Activated CD4-positive, alpha-beta T cell treated with anti-CD3 and anti-CD28 coated beads, Interleukin-2, amount 50 U/mL, for 48 hours (primary cell): ENCODE data around the gene TXN2.
A peak's percentile ranks its signal among the peaks of the same experiment; 100 is the strongest.

Experiments
- DNase-seq, 2 experiments: peaks; one replicate each; pipeline ENCODE4 v3.0.0-alpha.2; 2020

TXN2 gene

DNA sequence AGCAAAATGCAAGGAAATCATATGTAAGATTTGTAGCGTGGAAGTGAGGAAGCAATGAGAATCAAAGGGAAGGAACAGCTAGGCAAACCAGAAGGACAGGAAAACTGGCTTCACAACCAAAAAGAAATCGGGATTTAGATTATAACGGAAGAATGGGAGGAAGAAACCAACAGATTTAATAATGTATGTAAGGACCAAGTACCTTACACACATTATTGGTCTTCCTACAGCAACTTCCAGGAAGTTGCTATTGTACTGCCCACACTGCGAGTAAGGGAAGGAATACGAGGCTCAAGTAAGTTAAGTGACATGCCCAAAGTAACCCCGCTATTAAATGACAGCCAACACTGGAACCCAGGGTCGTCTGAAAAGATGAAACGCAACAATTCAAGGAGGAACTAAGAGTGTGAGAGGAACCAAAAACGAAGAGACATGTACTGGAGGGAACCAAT lies 473 bp downstream of the TXN2 start:
- no peak for DNase-seq

DNA sequence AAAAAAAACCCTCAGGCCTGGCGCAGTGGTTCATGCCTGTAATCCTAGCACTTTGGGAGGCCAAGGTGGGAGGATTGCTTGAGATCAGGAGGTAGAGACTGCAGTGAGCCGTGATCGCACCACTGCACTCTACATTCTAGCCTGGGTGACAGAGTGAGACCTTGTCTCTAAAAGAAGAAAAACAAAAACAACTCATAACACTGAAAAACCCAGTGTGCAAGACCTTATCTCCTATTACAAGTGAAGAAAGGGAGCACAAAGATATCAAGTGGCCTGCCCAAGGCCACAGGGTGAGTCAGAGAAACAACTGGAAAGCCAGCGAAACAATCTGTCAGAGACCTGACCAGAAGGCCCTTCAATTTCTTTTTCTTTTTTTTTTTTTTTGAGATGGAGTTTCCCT lies 2.5 kb downstream of the TXN2 start:
- DNase-seq: no peak

DNA sequence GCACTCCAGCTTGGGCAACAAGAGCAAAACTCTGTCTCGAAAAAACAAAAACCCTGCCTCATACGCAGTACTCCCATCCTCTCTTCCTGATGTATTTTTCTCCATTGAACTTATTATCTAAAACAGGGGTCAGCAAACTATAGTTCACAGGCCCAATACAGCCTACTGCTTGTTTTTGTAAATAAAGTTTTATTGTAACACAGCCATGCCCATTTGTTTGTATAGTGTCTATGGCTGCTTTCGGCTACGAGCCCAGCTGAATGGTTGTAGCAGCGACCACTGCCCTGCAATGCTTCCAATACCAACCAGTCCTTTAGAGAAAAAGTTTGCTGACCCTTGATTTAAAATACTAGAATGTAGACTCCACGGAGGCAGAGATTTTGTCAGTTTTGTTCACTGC lies 6.1 kb downstream of the TXN2 start:
- DNase-seq: no peak

DNA sequence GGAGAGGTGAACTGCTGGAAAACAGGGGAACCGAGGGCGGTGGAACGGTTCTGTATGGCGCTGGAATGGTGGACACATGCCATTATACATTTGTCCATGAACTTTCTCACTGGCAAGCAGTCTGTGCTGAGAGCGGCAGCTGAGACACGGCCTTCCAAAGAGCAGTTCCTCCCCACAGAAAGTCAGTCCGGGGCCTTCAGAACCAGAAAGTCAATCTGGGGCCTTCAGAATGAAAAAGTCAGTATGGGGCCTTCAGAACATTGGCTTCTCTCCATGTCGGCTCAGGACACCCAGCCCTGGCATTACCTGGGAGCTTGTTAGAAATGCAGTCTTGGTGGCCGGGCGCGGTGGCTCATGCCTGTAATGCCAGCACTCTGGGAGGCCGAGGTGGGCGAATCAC lies 8.8 kb downstream of the TXN2 start:
- DNase-seq: no peak

DNA sequence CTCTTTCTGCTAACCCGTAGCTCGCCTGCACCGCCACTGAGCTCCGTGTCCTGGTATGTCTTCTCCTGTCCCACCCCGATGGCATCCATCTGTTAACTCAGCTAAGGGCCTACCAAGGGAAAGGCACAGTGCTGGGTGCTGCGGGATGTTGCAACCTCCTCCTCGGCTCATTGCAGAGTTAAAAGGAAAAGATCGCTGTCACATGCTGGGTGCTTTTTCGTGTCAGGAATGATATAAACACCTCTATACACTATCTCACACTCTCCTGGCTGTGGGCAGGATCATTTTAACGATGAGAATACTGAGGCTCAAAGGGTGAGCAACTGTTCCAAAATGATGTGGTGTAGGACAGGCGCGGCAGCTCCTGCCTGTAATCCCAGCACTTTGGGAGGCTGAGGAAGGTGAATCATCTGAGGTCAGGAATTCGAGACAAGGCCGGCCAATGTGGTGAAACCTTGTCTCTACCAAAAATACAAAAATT lies 10.1 kb downstream of the TXN2 start:
- no peak for DNase-seq

DNA sequence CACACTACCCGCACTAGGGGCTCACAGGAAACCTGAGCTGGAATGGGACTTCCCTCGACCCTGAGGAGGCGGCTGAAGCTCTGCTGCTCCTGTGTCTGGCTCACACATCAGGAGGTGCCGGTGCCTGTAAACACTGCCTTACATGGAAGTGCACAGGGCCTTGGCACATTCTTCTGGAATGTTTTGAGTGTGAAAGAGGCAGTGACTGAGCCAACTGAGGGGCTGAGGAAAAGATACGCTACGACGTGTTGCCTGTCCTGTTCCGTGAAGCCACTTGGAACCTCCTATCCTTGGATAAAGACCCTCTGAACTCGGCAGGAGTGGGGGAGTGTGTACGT lies 10.5 kb downstream of the TXN2 start:
- DNase-seq: no peak

DNA sequence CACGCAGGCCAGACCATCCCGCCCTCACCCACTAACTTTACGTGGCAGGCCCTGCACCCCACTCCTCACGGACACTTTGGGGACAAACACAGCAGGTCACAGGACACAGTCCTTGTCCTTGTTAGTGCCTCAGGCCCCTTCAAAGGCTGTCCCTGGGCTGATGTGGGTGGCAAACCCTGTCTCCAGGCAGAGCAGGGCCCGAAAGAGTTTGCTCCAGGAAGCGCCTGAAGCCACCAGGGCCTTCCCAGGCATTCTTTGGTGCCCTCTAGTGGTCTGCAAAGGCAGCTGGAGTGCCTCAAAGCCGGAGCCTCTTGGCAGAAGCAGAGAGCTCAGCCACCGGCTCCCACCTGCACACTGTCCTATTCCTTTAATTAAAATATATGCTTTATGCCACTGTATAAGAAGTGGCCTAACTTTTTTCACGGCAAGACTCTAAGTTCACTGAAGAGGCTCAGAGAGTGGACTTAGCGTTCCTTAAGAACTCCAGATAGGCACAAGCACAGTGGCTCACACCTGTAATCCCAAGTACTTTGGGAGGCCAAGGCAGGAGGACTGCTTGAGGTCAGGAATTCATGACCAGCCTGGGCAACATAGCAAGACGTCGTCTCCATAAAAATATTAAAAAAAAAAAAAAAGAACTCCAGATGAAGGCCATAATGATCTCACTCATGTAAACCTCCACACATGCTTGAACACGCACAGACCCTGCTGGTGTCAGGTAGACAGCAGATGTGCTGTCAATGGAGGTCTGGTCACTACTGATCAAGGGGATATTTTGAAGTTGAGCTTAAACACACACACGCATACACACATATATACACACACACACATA lies 11.1 kb downstream of the TXN2 start:
- peak; percentile 78 to 83 for DNase-seq

DNA sequence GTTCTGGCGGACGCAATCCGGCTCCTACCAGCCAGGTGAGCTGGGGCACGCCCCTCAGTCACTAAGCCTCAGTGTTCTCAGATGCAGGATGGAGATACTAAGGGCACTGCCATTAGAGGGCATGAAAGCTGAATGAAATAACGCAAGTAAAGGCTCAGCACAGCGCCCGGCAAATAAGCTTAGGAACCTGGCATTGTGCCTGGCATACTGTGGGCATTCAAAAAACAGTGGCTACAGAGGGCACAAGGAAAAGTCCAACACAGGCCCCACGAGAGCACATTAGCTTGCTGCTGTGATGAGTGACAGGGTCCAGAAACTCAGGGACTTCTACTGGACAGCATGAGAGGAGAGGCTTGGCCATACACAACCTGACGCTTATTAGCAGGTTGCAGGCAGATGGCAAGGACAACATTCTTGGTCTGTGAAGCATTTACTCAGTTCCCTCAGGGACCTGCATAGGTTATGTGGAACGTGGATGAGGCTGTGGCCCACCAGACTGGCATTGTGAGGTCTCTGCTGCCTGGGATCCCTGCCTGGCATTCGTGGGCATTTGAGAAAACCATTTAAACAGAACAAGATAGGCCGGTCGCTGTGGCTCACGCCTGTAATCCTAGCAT lies 12.2 kb downstream of the TXN2 start:
- no peak for DNase-seq

DNA sequence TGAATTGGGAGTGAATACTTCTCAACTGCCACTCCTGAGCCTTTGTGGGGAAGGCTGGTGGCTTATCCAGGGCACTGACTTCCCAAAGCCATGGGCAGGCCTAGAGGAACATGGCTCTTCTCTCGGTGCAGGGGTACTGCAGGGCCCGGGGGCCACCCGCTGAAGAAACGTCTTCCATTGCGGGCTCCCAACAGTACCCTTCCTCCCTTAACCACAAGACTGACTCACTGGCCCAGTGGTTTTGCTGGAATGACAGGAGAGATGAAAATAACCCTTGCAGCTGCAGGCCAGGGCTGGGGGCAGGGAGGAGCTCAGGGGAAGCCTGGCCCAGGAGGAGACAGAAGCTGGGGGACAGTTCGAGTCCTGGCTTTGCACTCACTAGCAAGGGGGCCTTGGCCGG lies 13.5 kb downstream of the TXN2 start:
- DNase-seq: peak; percentile 23 to 42

DNA sequence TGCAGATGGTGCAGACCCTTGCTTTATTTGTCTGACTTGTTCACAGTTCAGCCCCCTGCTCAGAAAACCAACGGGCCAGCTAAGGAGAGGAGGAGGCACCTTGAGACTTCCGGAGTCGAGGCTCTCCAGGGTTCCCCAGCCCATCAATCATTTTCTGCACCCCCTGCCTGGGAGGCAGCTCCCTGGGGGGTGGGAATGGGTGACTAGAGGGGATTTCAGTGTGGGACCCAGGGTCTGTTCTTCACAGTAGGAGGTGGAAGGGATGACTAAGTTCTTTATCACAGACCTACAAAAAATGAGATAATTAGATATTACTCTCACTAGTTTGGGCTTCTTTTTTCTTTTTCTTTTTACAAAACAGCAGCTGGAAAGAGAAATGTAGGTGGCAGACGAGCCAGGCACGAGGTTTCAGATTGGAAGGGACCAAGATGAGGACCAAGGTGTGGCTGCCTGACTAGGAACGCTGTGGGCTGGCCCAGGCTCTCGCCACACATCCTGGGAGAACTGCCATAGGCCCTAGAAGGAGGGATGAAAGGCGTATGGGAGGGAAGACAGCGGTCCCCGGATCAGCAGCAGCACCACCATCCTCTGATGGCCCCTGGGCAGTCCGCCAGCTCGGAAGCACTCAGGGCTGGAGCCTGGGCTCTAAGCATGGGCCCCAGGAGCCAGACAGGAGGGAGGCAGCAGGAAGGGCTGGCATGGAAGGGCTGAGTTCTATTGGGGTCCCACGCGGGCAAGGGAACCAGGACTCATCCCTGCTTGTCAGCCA lies 14.2 kb downstream of the TXN2 start:
- DNase-seq: no peak

DNA sequence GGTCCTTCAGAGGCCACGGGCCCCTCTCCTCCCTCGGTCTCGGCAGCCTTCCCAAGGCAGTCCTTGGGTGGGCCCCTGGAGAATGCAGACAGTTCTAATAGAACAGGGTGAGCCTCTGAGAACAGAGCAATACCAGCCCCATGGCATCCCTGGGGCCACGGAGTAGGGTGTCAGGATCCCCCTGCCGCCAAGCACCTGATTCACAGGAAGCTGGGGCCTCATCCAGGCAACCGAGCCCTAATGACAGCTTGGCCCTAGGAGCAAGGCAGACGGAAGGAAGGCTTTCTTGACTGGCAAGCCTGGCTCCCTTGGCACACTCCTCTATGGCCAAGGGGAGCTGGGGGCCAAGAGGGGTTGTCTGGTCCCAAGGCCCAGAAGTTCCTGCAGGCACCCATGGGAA lies 15.2 kb downstream of the TXN2 start:
- no peak for DNase-seq

DNA sequence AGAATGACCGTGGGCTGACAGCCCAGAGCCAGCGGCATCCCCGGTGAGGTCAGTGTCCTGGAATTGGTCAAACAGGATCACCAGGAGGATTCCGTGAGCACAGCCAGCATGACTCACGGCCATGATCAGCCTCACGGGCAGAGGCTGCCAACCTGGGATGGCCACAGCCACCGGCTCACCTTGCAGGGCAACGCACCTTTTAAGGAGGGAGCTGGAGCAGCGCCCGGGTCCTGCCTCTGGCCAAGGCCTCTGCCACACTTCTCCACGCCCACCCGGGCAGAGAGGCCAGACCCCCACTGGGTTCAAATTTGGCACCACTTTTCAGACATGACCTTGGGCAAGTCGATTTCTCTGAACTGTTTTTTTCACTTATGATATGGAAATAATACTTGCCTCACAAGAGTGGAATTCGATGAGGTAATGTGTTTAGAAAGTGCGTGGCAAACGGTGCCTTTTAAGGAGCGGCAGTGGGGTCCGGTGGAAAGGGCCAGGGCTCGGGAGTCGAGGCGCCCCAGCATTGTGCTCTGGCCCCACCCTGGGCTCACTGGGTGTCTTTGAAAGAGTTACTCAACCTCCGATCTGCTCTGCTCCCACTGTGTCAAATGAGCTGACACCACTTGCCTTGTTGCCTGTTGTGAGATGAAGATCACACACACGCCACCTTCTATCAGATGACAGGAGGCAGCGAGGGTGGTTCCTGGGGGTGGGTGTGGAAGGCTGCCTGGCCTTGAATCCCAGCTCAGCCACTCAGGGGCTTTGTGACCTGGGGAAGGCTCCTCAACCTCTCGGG lies 16.0 kb downstream of the TXN2 start:
- DNase-seq: no peak

DNA sequence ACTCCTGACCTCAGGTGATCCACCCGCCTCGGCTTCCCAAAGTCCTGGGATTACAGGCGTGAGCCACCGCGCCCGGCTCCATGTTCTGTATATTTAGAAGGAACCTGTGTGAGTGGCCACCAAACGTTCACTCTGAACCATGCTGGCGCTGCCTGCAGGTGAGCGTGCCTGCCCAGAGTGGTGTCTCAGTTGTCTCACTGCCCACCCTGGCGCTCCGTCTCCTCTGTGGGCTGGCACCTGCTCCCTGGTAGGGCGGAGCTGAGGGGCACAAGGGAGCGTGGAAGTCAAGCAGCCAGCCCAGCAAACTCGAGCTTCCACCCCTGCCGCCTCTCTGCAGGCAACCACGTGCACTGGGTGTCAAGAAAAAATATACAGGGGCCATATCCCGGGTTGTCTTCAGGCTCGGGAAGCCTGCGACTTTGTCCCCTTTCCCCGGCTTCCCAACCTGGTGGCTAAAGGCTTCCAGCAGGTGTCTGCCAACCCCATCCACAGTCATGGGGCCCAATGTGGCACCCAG lies 16.7 kb downstream of the TXN2 start:
- DNase-seq: no peak

DNA sequence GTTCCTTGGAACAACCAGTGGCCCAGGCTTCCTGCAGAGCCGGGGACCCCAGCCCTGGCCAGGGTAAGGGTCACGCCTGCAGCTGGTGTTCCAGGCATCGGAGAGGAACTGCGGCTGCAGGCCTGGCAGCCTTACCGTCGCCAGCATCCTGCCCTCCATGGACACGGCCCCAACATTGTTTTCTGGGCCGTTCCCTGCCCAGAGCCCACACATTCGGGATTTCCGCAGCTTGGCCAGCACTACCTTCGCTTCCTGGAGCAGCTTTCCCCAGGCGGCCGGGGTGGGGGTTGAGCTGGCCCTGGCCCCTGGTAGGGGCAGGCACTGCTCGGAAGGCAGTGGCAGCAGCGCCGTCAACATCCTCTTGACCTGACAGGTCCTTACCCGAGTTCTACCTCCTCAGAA lies 17.7 kb downstream of the TXN2 start:
- DNase-seq: no peak

DNA sequence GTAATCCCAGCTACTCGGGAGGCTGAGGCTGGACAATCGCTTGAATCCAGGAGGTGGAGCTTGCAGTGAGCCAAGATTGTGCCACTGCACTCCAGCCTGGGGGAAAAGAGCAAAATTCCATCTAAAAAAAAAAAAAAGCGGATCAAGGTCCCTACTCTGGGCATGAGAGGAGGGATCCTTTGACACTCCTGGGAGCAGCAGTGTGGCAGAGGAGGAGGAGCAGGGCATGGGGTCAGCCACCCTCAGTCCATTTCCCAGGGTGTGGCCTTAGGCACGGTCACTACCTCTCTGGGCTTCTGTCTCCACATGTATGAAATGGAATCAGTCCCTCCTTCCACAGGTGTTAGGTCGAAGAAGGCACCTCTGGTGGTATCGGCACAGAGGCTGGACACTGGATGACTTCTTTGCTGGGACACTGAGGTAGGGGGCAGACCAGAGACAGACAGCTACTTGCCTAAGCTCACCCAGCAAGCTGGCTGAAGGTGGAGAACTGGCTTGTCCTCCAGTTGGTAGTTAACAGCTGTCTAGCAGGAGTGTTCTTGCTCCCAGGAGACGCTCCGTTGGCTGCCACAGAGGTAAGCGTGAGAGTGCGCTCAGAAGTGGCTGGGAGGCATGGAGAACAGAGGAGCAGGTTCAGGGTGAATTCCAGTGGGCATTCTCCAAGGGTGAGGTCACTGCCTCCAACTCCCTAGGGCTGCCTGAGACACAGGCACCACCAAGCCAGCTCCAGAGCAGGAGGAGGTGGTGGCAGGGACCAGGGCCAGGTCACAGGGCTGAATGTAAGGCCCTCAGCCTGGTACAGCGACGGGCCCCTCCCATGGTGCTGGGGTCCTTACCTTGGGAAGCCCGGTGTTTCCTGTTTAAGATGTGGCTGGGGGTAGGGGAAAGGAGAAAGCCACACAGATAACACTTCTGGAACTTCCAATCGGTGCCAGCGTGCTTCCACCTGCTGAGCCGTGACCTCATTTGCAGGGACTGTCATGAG lies 19.5 kb downstream of the TXN2 start:
- no peak for DNase-seq

DNA sequence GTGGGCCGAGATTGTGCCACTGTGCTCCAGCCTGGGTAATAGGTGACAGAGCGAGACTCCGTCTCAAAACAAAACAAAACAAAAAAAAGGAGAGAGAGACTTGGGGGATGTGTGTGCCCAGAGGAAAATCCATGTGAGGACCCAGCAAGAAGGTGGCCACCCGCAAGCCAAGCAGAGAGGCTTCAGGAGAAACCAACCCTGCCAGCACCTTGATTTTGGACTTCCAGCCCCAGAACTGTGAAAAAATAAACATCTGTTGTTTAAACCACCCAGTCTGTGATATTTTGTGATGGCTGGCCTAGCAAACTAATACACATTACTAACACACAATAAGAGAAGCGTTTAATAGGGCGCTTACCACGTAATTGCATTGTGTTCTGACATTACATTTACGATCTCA lies 21.2 kb downstream of the TXN2 start:
- DNase-seq: no peak

DNA sequence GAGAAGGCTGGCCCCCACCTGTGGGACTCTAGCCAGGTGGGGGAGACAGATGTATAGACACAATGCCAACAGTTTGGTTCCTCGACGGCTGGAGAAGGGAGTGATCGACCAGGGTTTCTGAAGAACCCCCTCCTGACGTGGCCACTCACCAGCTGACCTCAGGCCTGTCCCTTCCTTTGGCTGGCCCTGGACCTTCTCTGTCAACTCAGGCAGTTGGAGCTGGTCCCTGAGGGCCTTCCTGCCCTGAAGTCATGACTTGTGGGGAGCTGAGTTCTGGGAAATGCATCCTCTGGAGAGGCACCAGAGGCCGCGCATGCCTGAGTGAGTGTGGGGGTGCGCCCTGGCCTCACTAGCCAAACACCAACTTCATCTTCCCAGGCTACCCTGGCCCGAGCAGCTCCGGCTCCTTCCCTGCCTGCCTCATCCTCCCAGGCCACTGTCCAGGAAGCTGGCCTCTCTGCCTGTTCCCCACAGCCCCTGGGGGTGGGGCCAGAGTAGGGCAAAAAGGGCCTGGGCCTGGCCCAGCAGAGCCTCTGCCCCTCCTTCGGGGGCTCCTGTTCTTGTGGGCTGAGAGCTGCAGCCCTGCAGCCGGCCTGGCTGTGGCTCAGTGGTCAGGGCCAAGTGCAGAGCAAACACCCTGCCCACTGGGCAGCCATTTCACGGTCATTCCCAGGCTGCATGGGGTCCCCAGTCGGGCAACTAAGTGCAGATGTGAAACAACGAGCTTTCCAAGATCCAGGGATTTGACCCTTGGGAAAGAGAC lies 23.6 kb downstream of the TXN2 start:
- DNase-seq: no peak

DNA sequence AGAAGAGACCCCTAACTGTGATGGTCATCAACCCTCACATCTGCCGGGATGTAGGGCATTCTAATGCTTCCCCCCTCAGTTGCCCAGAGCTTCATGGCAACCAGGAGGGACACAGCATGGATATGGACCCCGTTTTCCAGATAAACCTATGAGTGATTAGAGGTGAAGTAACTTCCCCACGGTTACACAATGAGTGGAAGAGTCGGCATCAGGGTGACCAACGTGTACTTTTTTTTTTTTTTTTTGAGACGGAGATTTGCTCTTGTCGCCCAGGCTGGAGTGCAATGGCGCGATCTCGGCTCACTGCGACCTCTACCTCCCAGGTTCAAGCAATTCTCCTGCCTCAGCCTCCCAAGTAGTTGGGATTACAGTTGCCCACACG lies 25.0 kb downstream of the TXN2 start:
- no peak for DNase-seq

DNA sequence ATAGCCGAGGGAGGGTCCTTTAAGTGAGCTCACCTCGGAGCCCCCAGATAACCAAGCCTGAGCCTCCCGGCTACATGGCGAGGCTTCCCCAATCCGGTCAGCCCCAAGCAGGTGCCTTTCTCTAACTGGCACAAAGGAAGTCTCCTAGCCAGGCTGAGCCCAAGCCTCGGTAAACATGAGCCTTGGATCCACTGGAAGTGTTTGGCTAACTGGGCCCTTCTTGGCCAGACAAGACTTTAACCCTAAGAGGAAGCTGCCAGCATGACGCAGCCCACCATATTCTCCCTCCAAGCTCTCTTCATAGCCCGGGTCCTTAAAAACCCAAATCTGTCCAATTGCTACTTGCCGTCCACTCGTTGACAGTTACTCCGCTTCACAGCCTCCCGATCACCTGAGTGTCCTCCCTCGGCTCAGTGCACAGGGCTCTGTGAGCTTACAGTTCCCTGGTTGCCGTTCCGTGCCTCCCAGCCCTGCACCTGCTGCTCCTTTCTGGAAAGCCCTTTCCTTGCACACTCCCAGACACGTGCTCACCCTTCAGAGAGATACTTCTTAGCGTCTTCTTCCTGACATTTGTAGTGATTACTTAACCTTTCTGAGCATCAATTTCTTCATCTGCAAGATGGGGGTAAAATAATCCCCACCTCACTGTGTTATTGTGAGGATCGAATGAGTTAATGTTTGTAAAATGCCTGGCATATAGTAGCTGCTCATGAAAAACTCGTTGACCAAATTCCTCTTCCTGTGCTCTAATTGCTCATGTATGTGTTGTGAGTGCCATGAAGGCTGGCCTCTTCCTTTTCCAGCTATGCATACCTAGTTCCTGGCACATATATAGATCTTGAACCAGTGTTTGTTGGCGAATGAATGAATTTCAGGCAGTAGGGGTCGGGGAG lies 25.6 kb downstream of the TXN2 start:
- no peak for DNase-seq
